ENCODE measurements around the gene SNN.

- no peak for TF ChIP-seq POLR2A (IDR thresholded peaks at IDR 0.05)
- TF ChIP-seq CTCF (IDR thresholded peaks at IDR 0.05): no peak
Measured at GRCh38 chr16:11711662-11712061, 43.4 kb downstream of the SNN start.

All from ovary (tissue), 3 donors.